Measurements from ENCODE around the gene SRRM4. TPM values are rescaled to one million over a fixed set of nuclear protein-coding genes. Genes with fewer than 3 reads are reported as not detected.

SRRM4 gene
- total and polyA plus RNA-seq, 10 of the 15 experiments (the other 5 are each of a cell fraction or from before 2014, with no cell fraction given) = under 0.01 to 0.01 TPM; not detected in 8

GRCh38 chr12:119050663-119051062 is 69.3 kb downstream of the SRRM4 start:
- Histone ChIP-seq H3K4me2 (ENCODE audit: control insufficient read depth, insufficient read depth) (no peak overlapping the region), H3K36me3 (ENCODE audit: control insufficient read depth in 2 of 2, insufficient read depth in 2 of 2, low read length in 1 of 2) (no peaks in the 10 kb centered on the region), H3K79me2 (ENCODE audit: control insufficient read depth, insufficient read depth, low read length) (no peaks in the 10 kb centered on the region), H2AFZ (ENCODE audit: control insufficient read depth, low read depth, low read length) (no peak overlapping the region), H3K27ac (ENCODE audit: control insufficient read depth, insufficient read depth) (no peak overlapping the region), H3K9ac (ENCODE audit: control insufficient read depth, insufficient read depth, low read length) (no peak overlapping the region), H3K27me3 (replicated peaks in 1 of 2; ENCODE audit: control insufficient read depth in 2 of 2, insufficient read depth in 2 of 2, low read length in 1 of 2) (no peaks in the 10 kb centered on the region), H3K4me1 (ENCODE audit: control insufficient read depth, insufficient read depth, low read length) (no peaks in the 10 kb centered on the region), H3K9me3 (replicated peaks; ENCODE audit: control insufficient read depth, insufficient read depth, low read length) (no peaks in the 10 kb centered on the region), H4K20me1 (ENCODE audit: control insufficient read depth, insufficient read depth) (no peaks in the 10 kb centered on the region), H3K4me3 (no peak overlapping the region)
- POLR2A ChIA-PET = no interaction called here
- no peak for TF ChIP-seq EZH2 (IDR thresholded peaks at IDR 0.05; ENCODE audit: borderline replicate concordance, control insufficient read depth, low read depth, low read length)
- no peak for TF ChIP-seq NFIC (IDR thresholded peaks at IDR 0.05; ENCODE audit: low read depth, low read length)
- TF ChIP-seq SRF (IDR thresholded peaks at IDR 0.05; ENCODE audit: low read depth in 2 of 2, low read length in 2 of 2) = no peak
- BruUV-seq (replicated peaks) = no TSS peak
- RAD21 ChIA-PET (ENCODE audit: unreplicated experiment) = no interaction called here
- DNase-seq (ENCODE audit: low read depth, low spot score) (no peak), ATAC-seq (no peak), FAIRE-seq (no peak)
- SMC1A ChIA-PET (ENCODE audit: uncharacterized antibody, unreplicated experiment) = no interaction called here
- intact Hi-C loops (cut with micrococcal nuclease; ENCODE audit: unreplicated experiment) (no loop called here), in situ Hi-C loops (cut with MboI) (no loop called here)
- CTCF ChIA-PET = no interaction called here

GRCh38 chr12:119051474-119051873 is 70.1 kb downstream of the SRRM4 start:
- Histone ChIP-seq H3K36me3 (ENCODE audit: control insufficient read depth in 2 of 2, insufficient read depth in 2 of 2, low read length in 1 of 2) (no peaks in the 10 kb centered on the region), H3K27ac (ENCODE audit: control insufficient read depth, insufficient read depth) (no peak overlapping the region), H2AFZ (ENCODE audit: control insufficient read depth, low read depth, low read length) (no peak overlapping the region), H3K79me2 (ENCODE audit: control insufficient read depth, insufficient read depth, low read length) (no peaks in the 10 kb centered on the region), H3K4me3 (no peak overlapping the region), H3K4me2 (ENCODE audit: control insufficient read depth, insufficient read depth) (no peak overlapping the region), H3K4me1 (ENCODE audit: control insufficient read depth, insufficient read depth, low read length) (no peaks in the 10 kb centered on the region), H3K9ac (ENCODE audit: control insufficient read depth, insufficient read depth, low read length) (no peak overlapping the region), H4K20me1 (ENCODE audit: control insufficient read depth, insufficient read depth) (no peaks in the 10 kb centered on the region), H3K27me3 (replicated peaks in 1 of 2; ENCODE audit: control insufficient read depth in 2 of 2, insufficient read depth in 2 of 2, low read length in 1 of 2) (no peaks in the 10 kb centered on the region), H3K9me3 (replicated peaks; ENCODE audit: control insufficient read depth, insufficient read depth, low read length) (no peaks in the 10 kb centered on the region)
- TF ChIP-seq SMAD1 (IDR thresholded peaks at IDR 0.05; ENCODE audit: low read depth, partially characterized antibody) = no peak
- no peak for TF ChIP-seq BCL3 (IDR thresholded peaks at IDR 0.05; ENCODE audit: borderline replicate concordance, insufficient read depth, low read depth, low read length, poor library complexity, severe bottlenecking)
- no peak for TF ChIP-seq SUZ12 (IDR thresholded peaks at IDR 0.05; ENCODE audit: unreplicated experiment)
- no peak for TF ChIP-seq EGR1 (IDR thresholded peaks at IDR 0.05; ENCODE audit: borderline replicate concordance in 1 of 2, low read depth in 2 of 2, low read length in 2 of 2)
- TF ChIP-seq HCFC1 (IDR thresholded peaks at IDR 0.05; ENCODE audit: low read length) = no peak
- TF ChIP-seq KLF5 (IDR thresholded peaks at IDR 0.05; ENCODE audit: partially characterized antibody) = no peak
- TF ChIP-seq HDAC2 (IDR thresholded peaks at IDR 0.05) = no peak
- TF ChIP-seq TCF7 (IDR thresholded peaks at IDR 0.05; ENCODE audit: borderline replicate concordance) = no peak
- TF ChIP-seq SREBF2 (IDR thresholded peaks at IDR 0.05; ENCODE audit: low read length) = no peak
- TF ChIP-seq CBX5 (IDR thresholded peaks at IDR 0.05; ENCODE audit: low read depth) = no peak
- intact Hi-C loops (cut with micrococcal nuclease; ENCODE audit: unreplicated experiment) (no loop called here), in situ Hi-C loops (cut with MboI) (no loop called here)
- RAD21 ChIA-PET (ENCODE audit: unreplicated experiment) = no interaction called here
- FAIRE-seq = no peak
- CTCF ChIA-PET = no interaction called here
- POLR2A ChIA-PET = no interaction called here
- SMC1A ChIA-PET (ENCODE audit: uncharacterized antibody, unreplicated experiment) = no interaction called here
- no peak for ATAC-seq
- WGBS (ENCODE audit: insufficient coverage, insufficient replicate concordance, low lambda C conversion rate, missing lambda C conversion rate) = 2% methylated on average over 4 of the region's 4 CpGs
- BruUV-seq (replicated peaks) = no TSS peak
- DNase-seq (ENCODE audit: low read depth, low spot score) = no peak
